NCI-H69 (cell line): Measurements from ENCODE around the gene ZNF714.
A peak's percentile ranks its signal among the peaks of the same experiment; 100 is the strongest.
"Not testable (repeated sequence)": the region's sequence is repeated elsewhere in the genome, so short reads cannot be mapped to it uniquely, and the experiment has no call there.

ENCODE experiments used
- DNase-seq: peaks from one replicate; lab custom pipeline; 2025; lab: John Stamatoyannopoulos, UW

Gene ZNF714

GRCh38 chr19:21130097-21130775, 48.2 kb downstream of the ZNF714 start:
- no peak for DNase-seq

DNA sequence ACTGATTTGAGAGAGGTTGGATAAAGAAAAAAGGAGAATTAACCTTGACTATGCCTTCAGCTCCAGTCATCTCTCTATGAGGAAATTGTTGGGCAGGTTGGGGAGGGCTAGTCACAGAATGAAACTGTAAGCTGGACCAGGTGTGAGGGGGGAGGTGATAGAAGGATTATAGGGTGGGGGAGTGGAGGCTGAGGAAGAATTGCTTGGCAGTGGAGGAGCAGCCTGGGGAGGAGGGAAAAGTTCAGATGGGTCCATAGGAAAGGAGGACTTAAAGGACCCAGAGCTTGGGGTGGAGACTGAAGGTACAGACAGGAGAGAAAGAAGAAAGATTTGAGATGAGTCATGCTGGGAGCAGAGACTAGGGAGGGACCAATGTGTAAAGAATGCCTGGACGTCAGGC, 51.6 kb downstream of the ZNF714 start:
- DNase-seq: no peak

DNA sequence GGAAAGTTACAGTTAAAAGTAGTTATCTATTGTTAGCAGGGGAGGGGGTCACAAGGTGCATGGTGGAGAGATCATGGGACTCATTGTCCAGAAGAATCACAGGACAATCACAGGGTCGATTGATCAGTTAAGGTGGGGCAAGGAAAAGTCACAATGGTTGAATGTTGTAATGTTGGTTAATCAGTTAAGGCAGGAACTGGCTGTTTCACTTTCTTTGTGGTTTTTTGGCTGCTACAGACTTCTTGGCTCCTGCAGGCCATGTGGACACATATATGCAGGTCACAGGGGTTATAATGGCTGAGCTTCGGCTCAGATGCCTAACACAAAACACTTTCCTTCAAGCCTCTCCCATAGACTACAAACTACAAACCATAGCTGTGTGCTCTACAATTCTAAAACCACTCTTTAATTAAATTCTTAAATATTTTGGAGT, 52.9 kb downstream of the ZNF714 start:
- DNase-seq: no peak

DNA sequence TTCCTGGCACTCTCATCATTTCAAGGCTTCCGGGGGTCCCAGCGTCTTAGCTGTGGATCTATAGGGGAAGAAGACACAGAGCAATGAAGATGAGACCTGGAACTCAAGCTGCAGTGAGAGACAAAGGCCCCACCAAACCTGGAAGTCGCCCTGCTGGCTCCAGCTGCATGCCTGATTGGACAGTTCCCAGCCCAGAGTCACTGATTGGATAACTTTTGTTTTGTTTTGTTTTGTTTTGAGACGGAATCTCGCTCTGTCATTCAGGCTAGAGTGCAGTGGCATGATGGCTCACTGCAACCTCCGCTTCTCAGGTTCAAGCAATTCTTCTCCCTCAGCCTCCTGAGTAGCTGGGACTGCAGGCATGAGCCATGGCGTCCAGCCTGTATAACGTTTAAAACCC, 53.4 kb downstream of the ZNF714 start:
- DNase-seq: no peak

DNA sequence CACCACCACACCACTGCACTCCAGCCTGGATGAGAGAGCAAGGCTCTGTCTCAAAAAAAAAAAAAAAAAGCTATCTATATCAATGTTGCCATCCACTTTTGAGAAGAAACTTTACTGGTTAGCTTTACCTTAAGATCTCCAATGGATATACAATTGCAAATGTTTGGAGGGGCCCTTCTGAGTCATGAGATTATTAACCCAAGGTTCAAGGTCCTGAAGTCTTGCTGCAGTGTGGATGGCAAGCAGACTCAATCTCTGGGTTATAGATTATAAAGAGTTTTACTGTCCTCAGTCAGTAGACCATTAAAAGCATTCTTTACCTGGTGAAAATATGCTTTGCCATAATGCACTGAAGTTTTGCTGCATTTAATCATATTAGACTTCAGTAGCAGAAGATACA, 56.1 kb downstream of the ZNF714 start:
- DNase-seq: no peak

DNA sequence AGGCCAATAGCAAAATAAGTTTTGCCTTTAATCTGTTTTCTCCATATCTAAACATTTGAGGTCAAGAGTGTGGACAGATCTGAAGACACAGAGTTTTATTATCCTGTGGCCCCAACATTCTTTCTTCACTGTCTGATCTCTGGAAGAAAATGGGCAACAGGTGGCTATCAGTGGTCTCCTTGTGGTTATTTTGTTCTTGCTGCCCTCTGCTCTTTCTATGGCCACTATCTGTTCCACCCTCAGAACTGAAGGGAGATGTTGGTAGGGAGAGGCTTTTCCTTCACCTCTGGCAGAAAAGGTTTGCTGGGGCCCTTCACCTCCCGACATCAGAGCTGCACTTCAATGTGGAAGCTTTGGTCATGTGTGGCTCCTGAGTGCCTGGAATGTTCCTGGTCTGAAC, 59.0 kb downstream of the ZNF714 start:
- DNase-seq: not testable (repeated sequence)

GRCh38 chr19:21141787-21142464, 59.9 kb downstream of the ZNF714 start, which contains the start of gene ZNF431:
Gene ZNF431, plus strand, starts transcription at chr19:21142040. Its CDS starts 144 bp downstream, at chr19:21142184.
- DNase-seq: peak; percentile 98

DNA sequence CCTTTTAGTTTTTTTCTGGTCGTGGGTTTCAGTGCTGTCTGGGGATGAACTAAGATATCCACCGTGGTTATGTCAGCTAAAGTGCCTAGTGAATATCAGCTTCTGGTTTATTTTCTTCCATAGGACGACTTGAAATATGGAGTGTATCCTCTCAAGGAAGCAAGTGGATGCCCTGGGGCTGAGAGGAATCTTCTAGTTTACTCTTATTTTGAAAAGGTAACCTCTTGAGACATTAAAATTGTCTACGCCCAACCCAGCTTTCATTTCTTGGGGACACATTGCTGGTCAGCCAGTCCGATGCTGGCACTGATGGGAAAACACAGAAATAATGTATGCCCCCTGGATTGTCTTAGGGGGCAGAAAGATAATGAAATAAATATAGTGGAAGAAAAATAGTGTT, 61.4 kb downstream of the ZNF714 start:
- no peak for DNase-seq

DNA sequence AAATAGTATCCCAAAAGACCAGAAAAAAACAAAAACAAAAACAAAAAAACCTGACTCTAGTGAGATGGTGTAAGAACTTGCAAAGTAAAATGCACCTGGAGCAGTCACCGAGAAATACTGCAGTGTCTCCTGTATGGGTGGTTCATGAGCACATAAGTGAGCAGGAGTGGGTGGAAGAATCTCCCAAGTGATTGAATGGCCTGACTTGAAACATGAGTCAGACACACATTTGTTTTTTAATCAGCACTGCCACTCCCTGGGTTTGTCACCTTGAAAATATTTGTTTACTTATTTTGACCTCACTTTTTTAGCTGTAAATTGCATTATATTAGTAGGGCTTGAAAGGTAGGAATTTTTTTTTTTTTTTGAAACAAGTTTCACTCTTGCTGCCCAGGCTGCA, 61.9 kb downstream of the ZNF714 start:
- DNase-seq: no peak

DNA sequence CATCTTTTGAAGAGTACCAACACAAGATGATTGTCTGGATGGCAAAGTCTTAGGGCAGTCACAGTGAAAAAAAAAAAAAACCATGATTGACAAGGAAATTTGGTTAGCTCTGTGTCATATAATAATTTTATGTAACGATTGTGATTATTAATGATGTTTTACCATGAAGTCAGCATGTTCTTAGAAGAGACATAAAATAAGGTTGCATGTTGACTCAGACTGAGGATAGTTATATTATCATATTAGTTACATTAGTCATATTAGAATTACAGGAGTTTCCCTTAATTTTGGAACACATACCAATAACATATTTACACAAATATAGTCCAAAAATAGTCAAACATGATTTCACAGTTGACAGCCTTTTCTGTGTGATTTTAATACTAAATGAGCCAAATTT, 65.5 kb downstream of the ZNF714 start:
- DNase-seq: no peak

- no peak for DNase-seq
Observed at GRCh38 chr19:21148681-21149080, 66.7 kb downstream of the ZNF714 start.

DNA sequence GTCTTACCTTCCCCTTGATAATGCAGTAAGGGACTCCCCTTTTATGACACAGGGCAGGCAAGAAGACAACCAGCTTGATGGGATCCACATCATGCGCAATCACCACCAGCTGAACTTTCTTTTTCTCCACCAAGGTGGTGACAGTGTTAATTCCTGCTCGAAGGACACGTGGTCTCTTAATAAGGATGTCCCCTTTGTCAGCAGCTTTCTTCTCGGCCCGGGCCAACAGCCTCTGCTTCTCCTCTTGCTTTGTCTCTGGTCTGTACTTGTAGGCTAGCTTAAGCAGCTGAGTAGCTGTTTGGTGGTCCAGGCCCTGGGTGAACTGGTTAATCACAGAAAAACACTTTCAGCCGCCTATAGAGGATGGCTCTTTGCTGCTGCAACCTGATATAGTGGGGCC, 67.9 kb downstream of the ZNF714 start:
- DNase-seq: no peak

- no peak for DNase-seq
Observed at GRCh38 chr19:21151460-21151859, 69.5 kb downstream of the ZNF714 start.

- no peak for DNase-seq
Observed at GRCh38 chr19:21158523-21159135, 76.6 kb downstream of the ZNF714 start.

- no peak for DNase-seq
Observed at GRCh38 chr19:21164541-21164940, 82.5 kb downstream of the ZNF714 start.

- no peak for DNase-seq
Observed at GRCh38 chr19:21166436-21166835, 84.4 kb downstream of the ZNF714 start.
